Peyer's patch (tissue), 4 donors: Measurements from ENCODE around the gene UTP14C.

Experiments
- POLR2A ChIP-seq, 2 donors: fragments of 450-650 bp; IDR thresholded peaks; one replicate each; pipeline ENCODE4 v1.5.1; 2017; ENCODE audit warnings: antibody characterized with exemption in 2 of 2, mild to moderate bottlenecking in 2 of 2, moderate library complexity in 2 of 2
- TF ChIP-seq, protein P1 (sequence below), 6 experiments: fragments of 450-650 bp in 4 of 6; fragments of 200-600 bp in 2 of 6; sonication (generic) in 1 of 6; IDR thresholded peaks; one replicate each; pipeline ENCODE4 v1.5.1; 2017 to 2019; ENCODE audit warnings: antibody characterized with exemption in 6 of 6, mild to moderate bottlenecking in 3 of 6, moderate library complexity in 1 of 6

DNA sequence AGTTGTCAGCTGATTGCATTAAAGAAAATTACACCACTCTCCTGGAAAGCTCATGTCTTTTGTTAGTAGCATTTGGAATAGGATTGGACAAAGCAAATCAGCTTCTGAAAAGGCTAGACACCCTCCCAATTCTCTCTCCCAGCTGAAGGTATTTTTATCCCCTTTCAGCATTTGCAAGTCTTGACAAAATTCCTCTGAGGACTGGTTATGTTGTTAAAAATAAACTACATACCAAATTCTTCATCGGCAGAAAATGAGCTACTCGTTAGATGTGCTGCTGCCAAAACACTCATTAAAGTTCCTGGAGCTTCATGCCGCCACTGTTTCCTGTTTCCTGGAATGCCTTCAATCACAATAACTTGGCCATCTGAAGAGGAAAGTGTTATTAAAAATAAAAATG lies 37.1 kb downstream of the UTP14C start:
- TF ChIP-seq, protein P1, sequence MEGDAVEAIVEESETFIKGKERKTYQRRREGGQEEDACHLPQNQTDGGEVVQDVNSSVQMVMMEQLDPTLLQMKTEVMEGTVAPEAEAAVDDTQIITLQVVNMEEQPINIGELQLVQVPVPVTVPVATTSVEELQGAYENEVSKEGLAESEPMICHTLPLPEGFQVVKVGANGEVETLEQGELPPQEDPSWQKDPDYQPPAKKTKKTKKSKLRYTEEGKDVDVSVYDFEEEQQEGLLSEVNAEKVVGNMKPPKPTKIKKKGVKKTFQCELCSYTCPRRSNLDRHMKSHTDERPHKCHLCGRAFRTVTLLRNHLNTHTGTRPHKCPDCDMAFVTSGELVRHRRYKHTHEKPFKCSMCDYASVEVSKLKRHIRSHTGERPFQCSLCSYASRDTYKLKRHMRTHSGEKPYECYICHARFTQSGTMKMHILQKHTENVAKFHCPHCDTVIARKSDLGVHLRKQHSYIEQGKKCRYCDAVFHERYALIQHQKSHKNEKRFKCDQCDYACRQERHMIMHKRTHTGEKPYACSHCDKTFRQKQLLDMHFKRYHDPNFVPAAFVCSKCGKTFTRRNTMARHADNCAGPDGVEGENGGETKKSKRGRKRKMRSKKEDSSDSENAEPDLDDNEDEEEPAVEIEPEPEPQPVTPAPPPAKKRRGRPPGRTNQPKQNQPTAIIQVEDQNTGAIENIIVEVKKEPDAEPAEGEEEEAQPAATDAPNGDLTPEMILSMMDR (IDR thresholded peaks at IDR 0.05): no peak
- no peak for TF ChIP-seq POLR2A (IDR thresholded peaks at IDR 0.05)
